HG02759 (cell line): ENCODE results near the gene ALDH1L1.

Source experiments
- ATAC-seq: cut with Tn5 transposase; IDR thresholded peaks from one replicate; pipeline ENCODE4 v1.9.1; 2021; ENCODE audit warnings: mild to moderate bottlenecking, moderate library complexity; ENCODE audit not compliant: unreplicated experiment

Gene ALDH1L1

DNA sequence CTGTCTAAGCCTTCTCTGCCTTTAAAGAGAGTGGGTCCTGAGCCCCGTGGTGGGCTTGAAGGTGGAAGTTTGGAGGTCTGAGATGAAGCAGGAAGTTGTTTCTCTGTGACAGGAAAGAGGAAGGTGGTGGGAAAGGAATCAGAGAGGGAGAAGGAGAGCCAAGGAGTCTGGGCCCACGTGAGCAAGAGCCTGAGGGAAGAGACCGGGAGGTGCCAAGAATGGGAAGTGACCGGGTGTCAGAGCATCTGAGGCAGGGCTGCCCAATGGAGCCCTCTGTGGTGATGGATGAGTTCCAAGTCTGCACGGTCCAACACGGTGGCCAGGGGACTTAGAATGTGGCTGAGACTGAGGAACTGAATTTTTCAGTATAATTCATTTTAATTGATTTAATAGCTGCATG, 24.6 kb downstream of the ALDH1L1 start:
- no peak for ATAC-seq

DNA sequence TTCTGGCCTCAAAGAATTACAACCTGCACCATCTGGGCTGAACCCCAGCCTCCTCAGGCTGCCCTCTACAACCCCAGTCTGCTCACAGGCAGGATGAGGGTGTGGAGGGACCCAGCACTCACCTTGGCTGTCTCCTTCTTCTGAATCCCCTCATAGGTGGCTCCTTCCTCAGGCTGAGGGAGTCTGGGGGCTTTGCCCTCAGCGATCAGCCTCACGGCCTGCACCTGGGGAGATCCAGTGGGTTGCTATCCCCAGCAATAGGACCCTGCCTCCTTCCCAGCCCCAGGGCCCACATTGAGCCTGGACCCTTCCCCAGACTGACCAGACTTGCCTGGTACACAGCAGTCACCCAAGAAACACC, 25.1 kb downstream of the ALDH1L1 start:
- no peak for ATAC-seq

DNA sequence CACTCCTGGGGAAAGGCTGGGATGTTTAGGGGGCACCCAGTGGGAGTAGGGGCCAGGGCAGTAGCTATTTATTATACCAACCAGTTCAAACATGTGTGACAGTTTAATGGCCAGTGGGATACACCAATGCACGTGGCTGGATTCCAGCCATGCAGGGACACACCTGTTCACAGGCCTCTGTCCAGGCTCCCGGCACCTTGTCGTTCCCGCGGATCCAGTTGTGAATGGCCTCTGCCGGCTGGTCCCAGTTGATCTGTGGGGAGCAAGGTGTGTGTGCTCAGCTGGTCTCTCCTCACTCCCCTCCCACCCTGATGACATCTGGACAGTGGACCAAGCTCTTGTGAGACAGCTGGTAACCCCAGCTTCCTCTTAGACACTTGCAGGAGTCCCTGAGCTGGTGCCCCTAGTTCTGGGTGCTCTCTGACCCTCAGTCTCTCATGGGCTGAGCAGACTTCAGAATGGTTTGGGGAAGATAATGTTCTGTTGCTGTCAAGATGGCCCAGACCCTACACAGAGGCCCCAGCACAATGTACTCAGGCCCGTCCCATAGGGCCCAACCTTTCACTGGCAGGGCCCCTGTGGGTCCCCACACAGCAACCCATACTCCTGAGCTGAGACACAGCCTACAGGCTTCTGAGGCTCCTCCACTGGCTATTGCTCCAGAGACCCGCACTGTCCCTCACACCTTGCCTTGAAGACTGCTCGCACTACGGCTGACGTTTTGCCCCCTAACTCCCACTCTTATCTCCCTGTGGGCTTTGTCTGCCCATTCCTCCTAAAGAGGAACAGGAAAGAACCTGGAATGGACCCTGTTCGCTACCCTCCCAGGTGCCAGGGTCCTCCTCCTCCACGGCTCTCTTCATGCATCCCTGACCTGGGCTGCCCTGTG, 25.8 kb downstream of the ALDH1L1 start:
- no peak for ATAC-seq

DNA sequence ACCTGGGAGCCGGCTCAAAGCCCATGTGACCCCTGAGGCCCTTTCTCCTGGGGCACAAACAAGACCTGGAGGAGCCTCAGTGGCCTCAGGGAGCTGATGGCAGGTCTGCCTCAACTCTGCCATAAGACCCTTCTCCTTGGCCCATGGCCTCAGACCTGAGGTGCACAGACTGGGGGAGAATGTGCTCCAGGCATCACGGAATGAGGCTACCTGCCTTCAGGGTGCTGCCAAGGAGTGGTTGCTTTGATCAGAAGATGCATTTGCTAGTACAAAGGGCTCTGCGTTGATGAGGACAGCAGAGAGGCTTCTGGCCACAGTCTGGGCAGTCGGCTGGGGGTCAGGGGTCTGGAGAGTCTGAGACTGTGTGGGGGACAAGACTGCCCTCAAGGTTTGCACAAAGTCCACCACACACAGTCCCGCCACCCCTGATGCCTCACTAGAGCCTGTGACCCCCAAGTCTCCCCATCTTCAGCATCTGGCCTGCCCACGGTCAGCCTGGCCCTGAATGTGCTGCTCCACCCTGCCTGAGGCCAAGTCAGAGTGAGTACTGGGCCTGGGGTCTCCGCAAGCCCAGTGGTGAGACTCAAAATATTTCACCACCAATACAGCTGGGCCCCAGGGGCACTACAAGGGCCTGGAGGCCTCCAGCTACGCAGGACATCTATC, 26.6 kb downstream of the ALDH1L1 start:
- ATAC-seq = no peak

DNA sequence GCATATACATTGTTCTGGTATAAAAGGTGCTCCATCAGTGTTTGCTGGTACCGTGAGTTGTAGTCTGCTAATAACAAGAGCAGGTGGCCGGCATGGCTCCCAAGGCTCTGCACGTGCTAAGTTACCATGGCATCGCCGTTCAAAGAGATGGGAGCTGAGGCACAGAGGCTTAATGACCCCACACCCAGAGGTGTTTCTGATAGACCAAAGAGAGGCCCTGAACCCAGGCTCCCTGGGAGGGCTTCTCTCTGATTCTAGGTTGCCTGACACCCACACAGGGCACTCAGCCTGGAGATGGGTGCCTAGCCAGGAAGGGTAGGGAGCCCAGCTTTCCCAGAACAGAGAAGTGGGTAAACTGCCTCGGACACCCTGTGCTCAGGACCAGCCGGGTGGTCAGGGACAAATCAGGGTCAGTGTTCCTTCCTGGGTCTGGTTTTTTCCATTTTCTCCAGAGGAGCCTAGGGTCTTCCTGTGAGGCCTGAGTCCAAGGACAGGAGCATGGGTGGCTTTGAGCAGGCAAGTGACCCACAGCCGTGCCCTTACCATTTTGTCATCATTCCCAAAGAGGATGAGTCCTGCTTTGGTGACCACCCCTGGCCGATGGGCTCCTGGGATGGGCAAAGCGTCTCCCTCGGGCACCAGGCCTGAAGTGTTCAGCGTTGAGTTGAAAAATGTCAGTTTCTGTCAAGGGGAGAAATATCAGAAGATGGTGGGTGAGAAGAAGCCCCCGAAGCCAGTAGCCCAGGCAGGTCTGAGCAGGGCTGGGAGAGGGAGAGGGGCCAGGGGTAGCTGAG, 27.3 kb downstream of the ALDH1L1 start:
- no peak for ATAC-seq

DNA sequence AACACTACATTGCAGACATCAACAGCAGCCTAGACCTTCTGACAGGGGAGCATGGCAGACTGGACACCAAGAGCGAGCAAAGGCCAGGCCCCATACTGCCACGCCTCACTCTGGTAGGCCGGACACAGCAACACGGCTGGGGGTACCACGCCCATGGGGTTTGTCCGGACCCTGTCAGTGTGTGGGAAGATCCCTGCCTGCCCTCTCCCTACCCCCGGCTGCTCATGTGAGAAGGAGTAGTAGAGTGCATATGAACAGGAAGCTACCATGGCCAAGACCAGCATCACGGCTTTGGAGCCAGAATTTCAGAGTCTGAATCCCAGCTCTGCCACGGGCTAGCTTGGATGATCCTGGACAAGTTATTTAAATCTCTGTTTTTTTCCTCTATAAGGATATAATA, 27.9 kb downstream of the ALDH1L1 start:
- no peak for ATAC-seq

DNA sequence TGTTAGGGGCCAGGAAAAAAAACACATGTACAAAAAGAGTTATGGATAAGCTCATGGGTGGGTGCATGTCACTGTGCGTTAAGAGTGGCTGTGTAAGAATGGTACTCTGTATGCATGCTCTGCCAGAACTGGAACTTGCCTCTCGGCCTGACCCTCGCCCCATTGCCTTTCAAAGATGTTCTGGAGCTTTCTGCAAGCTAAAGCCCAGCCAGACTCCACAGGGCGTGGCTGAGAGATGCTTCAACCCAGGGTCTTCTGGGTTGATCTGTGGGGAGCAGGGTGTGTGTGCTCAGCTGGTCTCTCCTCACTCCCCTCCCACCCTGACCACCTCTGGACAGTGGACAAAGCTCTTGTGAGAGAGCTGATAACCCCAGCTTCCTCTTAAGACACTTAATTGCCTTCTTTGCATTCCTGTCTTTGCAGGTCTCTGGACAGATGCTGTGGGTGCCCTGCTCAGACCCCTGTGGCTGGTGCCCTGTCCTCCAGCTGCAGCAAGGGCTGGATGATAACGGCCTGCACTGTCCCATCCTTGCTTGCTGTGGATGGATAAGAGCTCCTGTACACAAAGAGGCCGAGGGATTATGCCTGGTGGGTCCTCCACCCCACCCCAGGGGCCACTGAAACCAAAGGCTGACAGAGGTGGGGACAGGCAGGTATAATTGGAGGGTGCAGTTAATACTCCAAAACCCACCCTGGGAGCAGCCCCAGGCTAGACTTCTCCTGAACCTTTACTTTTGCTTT, 28.7 kb downstream of the ALDH1L1 start:
- ATAC-seq = no peak

DNA sequence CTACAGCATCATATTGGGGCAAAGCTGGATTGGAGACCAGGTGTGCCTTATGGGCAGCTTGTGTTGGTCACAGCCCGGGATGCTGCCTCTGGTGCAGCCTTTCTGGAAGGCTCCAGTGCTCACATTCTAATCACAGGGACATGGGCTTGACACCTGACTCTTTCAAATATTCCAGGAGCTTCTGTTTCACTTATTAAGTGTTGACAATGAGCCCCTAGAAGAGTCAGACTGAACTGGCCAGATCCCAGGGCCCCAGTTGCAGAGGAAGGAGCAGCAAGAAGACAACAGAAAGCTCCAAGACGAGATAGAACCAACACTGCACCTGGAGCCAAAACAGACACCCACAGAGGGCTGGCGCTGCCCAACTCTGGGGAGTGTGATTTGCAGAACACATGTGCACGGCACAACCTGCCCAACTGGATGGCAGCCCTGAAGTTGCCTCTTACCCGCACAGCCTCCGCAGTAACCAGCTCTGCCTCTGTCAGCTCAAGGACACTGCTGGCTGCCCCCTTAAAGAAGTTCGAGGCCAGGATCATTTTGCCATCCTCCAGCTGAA, 30.3 kb downstream of the ALDH1L1 start:
- ATAC-seq = no peak

DNA sequence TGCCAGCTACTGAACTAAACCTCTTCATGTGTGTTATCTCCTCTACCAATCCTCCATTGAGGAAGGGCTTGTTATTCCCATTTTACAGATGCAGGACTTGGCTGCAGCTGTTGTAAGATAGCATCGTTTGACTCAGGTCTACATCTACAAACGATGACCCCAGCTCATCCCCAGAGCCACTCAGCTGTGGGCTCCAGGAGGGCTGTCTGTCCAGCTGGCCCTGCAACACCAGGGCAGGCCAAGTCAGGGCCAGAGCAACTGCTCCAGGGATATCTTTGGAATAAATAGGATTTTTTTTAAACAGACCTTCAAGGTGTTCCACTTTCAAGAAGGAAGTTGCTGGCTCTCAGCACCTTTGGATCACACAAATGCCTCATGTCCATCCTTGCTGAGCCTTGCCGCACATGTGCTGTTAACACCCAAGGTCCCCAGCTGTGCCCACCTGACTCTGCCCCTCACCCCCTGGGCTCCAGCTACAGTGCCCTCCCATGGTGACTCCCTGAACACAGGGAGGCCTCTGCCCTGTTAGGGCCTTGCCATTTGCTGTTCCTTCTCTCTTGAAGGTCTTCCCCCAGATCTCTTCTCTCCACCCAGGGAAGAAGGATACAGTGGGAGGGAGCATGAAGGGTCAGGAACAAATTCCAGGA, 31.0 kb downstream of the ALDH1L1 start:
- no peak for ATAC-seq

DNA sequence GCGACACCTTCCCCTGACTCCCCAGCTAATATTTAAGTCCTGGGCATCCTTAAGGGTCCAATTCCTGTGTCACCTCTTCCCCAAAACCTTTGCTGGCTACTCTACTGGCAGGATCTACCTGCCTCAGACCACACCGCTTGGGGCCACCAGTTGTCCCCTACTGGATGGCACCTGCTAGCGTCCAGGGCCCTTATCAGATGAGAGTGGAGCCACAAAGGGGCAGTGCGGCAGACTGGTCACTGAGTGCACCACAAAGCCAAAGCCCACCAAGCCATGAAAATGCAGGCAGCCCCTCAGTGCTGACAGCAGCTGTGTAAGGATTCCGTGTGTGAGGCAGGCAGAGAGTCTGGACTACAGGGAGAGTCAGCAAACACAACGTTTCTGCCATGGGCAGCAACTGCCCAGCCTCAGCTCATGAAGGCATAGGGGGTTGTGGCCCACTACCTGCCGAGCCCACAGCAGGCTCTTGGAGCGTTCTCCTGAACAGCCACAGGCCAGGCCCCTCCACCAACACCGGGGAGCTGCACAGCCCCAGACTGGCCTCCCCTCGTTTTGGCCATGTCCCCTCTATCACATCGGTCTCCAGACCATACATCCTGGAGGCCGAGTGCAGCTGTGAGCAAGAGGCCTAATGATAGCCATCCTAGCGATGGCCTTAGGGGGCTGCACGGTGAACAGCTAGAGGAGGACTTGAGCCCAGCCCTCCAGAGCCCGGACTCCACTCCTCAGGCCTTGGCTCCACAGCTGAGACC, 32.3 kb downstream of the ALDH1L1 start:
- ATAC-seq = no peak

DNA sequence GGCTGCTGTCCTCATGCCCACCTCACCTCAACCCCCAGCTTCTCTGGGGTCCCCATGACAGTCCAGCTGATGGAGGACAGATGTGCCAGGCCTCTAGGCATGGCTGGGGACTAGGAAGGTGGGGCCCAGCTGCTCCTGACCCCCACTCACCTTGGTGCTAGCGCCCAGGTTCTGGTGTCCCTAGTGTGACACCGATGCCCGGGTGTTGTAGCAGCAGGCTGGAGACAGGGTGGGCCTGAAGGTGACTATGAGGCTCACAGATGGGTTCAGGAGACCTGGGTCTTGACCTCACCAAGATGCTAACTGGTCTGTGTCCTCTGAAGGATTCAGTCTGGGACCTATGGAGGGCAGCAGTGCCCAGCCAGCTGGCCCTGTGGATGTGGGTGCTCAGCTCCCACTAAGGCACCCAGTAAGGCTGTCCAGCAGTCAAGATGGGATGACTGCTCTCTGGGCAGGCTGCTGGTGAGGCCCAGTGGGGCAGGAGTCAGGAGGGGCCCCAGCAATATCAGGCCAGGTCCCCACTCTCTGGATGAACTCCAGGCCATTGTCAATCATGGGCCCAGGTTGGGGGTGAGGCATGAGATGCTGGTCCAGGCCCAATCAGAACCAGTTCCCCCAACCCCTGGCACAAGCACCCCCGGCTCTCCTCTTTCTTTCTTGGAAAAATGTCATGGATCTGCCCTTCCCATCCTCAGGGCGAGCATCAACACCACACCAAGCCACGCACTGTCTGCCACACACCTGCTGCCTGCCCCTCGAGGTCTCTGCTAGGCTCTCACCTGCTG, 33.0 kb downstream of the ALDH1L1 start:
- no peak for ATAC-seq

DNA sequence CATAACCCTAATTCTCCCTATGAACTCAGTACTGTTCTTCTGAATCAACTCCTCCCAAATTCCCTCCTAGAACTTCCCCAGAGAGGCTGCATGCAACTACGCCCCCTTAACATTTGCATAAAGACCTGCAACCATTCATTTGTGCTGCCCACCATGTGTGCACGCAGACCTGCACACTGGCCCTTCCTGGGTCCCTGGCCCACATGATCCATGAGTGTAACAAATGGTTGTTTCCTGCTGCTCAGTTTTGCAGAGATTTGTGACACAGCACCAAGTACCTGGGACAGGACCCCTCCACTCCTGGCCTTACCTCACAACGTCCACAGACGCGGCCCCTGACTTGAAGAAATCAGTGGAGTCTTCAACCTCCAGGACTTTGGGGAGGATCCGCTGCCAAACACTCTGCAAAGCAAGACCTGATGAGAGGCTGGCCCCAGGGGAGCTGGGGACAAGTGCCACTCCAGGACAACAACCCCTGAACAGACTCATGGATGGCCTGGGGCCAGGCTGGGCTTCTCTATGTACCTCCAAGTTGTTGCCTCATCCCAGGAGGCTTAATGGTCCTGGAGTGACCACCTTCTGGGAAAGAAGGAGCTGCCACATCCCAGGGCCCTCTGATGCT, 33.8 kb downstream of the ALDH1L1 start:
- ATAC-seq = no peak

DNA sequence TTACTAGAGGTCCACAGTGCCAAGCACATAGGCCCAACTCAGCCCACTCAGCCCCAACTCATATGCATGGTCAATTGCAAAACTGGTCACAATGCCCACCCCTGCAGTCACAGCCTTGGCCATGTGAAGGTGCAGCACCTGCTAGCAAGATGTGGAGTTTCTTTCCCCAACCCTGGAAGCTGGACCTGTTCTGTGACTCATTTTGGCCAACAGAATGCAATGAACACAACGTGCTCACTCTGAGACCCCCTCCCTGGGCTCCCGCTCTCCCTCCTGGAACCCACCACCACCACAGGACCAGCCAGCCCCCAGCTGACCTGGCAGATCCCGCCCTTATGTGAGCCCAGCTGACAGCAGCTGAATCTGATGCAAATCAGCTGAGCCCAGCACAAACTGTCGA, 34.4 kb downstream of the ALDH1L1 start:
- no peak for ATAC-seq

DNA sequence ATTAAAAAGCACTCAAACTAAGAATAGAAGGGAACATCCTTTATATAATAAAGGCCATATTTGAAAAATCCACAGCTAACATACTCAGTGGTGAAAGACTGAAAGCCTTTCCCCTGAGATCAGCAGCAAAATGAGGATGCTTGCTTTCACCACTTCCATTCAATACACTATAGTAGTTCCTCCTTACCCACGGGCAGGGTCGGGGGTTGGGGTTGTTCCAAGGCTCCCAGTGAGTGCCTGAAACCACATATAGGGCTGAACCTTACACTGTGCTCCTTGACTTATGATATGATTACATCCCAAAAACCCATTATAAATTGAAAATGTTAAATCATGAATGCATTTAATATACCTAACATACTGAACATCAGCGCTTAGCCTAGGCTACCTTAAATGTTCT, 37.7 kb downstream of the ALDH1L1 start:
- ATAC-seq = no peak

DNA sequence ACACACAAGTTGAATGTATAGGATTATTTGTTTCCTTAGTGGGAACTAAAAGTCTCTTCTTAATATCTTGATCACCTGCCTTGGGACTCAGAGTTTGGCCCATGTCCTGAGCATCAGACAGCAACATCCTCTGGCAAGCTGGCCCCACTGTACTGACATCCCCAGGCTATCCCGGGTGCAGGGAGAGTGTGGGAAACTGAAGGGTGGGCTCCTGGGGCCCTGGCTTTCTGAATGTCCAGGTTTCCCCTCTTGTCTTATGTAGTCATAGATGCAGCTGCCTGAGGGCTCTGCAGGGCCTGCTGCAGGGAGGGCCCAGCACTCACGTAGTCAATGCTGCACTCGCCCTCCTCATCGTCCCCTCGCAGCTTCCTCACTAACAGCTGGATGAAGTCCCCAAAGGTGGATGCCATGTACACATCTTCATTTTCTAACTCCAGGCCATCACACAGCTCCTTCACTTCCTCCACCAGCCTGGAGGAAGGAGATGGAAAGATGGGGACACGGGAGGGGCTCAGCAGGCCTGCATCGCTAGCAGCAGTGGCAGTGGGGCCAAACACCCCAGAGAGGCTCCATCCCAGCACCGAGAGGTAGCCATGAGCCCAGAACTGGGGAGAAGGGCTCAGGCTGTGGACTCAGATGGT, 42.8 kb downstream of the ALDH1L1 start:
- ATAC-seq = no peak

DNA sequence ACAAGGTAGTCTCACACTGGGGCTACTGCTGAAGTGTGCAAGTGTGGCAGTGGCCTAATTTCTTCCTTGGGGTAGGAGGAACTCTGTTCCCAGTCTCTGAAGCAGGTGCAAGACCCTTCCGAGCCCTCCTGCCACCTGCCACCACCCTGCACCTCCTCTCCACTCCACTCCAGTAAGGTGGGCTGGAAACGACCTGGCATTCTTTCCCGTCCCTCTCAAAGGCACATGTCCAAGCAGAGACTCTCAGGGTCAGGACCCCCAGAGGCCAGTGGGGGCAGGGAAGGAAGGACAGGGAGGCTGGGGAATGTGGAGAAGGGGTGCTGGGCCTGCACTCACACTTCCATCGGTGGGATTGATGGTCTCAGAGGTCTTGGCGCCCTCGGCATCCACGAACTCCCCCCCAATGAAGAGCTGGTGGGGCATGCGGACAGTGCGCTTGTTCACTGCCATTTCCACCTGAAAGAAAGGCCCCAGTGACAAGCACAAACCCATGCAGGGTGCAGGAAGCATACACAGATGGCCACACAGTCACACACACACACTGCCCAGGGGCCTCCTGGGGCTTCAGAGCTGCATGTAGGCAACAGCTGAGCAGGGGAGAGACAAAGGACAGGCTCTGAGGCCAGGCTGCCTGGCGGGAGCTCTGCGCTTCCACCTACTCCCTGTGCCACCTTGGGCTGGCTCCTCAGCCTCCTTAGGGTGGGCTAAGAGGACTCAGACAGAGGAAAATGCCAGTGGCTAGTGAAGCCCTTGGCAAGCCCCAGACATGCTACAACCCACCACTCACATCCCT, 43.8 kb downstream of the ALDH1L1 start:
- no peak for ATAC-seq
